GM12891 (cell line): Measurements from ENCODE around the gene FUNDC1.

Source experiments
- PAX5 ChIP-seq: IDR thresholded peaks from 2 replicates; pipeline ENCODE4 v1.6.1; 2011; ENCODE audit warnings: low read length, moderate library complexity, mild to moderate bottlenecking; ENCODE audit not compliant: insufficient read depth, severe bottlenecking
- POLR2A ChIP-seq: IDR thresholded peaks from 2 replicates; pipeline ENCODE4 v1.6.1; 2011; ENCODE audit warnings: low read depth, low read length, control low read depth
- POLR2AphosphoS5 ChIP-seq: IDR thresholded peaks from 2 replicates; pipeline ENCODE4 v1.6.1; 2011; ENCODE audit warnings: low read depth, low read length, control low read depth
- POU2F2 ChIP-seq: IDR thresholded peaks from 2 replicates; pipeline ENCODE4 v1.6.1; 2011; ENCODE audit warnings: low read depth, mild to moderate bottlenecking, control low read depth, low read length, moderate library complexity
- SPI1 ChIP-seq: IDR thresholded peaks from 2 replicates; pipeline ENCODE4 v1.6.1; 2011; ENCODE audit warnings: low read depth, low read length, control low read depth
- TAF1 ChIP-seq: IDR thresholded peaks from 2 replicates; pipeline ENCODE4 v1.6.1; 2011; ENCODE audit warnings: low read depth, low read length, control low read depth

- no peak for TF ChIP-seq TAF1
- TF ChIP-seq POLR2AphosphoS5 = no peak
- TF ChIP-seq POLR2A = no peak
- no peak for TF ChIP-seq SPI1
- TF ChIP-seq POU2F2 = no peak
- TF ChIP-seq PAX5 = no peak
Measured at GRCh38 chrX:44506678-44507077, 36.0 kb downstream of the FUNDC1 start.
